ENCODE measurements around the gene UBAP2L. TPM values are rescaled to one million over a fixed set of nuclear protein-coding genes. Genes with fewer than 3 reads are reported as not detected.

Gene UBAP2L
- total and polyA plus RNA-seq, 9 of the 15 experiments (the other 6 are each of a cell fraction or from before 2014, with no cell fraction given), result 75.0 to 245 (median 119) TPM

DNA sequence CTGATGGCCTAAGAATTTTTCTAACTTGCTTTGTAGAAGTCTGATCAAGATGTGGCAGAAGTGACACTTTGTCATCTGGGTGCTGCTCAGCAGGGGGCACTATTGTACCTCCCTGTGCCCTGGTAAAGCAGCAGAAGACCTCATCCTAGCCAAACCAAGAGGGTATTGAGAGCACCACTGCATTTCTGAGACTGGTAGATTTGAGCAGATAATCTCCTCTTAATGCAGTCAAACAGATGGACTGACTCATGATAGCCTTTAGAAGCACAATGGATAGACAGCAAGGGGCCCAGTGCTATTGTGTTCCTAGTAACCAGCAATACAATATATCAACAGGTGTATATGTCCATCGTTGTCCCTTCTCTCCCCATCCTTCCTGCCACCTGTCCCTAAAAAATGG, 34.6 kb upstream of the UBAP2L start (continued):
- TF ChIP-seq TEAD4 (IDR thresholded peaks at IDR 0.05; ENCODE audit: low read length), result peak; percentile 6; the same call in 1 of the 2 replicates
- TF ChIP-seq TEAD4 (CRISPR knock-in tag; IDR thresholded peaks at IDR 0.05; ENCODE audit: borderline replicate concordance), result no peak
- TF ChIP-seq IRF2 (CRISPR knock-in tag; IDR thresholded peaks at IDR 0.05), result no peak
- TF ChIP-seq MEIS2 (IDR thresholded peaks at IDR 0.05; ENCODE audit: partially characterized antibody), result peak; percentile 44
- no peak for TF ChIP-seq NFE2 (IDR thresholded peaks at IDR 0.05; ENCODE audit: low read depth)
- TF ChIP-seq, protein P1, sequence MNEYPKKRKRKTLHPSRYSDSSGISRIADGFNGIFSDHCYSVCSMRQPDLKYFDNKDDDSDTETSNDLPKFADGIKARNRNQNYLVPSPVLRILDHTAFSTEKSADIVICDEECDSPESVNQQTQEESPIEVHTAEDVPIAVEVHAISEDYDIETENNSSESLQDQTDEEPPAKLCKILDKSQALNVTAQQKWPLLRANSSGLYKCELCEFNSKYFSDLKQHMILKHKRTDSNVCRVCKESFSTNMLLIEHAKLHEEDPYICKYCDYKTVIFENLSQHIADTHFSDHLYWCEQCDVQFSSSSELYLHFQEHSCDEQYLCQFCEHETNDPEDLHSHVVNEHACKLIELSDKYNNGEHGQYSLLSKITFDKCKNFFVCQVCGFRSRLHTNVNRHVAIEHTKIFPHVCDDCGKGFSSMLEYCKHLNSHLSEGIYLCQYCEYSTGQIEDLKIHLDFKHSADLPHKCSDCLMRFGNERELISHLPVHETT (CRISPR knock-in tag; conservative IDR thresholded peaks at IDR 0.05 in 1 of 2, IDR thresholded peaks at IDR 0.05 in 1 of 2), result no peak
- TF ChIP-seq, protein P2, sequence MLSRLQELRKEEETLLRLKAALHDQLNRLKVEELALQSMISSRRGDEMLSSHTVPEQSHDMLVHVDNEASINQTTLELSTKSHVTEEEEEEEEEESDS (CRISPR knock-in tag; IDR thresholded peaks at IDR 0.05), result no peak
- TF ChIP-seq SUPT5H (IDR thresholded peaks at IDR 0.05), result no peak
- TF ChIP-seq, protein P3, sequence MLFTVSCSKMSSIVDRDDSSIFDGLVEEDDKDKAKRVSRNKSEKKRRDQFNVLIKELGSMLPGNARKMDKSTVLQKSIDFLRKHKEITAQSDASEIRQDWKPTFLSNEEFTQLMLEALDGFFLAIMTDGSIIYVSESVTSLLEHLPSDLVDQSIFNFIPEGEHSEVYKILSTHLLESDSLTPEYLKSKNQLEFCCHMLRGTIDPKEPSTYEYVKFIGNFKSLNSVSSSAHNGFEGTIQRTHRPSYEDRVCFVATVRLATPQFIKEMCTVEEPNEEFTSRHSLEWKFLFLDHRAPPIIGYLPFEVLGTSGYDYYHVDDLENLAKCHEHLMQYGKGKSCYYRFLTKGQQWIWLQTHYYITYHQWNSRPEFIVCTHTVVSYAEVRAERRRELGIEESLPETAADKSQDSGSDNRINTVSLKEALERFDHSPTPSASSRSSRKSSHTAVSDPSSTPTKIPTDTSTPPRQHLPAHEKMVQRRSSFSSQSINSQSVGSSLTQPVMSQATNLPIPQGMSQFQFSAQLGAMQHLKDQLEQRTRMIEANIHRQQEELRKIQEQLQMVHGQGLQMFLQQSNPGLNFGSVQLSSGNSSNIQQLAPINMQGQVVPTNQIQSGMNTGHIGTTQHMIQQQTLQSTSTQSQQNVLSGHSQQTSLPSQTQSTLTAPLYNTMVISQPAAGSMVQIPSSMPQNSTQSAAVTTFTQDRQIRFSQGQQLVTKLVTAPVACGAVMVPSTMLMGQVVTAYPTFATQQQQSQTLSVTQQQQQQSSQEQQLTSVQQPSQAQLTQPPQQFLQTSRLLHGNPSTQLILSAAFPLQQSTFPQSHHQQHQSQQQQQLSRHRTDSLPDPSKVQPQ (CRISPR knock-in tag; IDR thresholded peaks at IDR 0.05; ENCODE audit: borderline replicate concordance), result no peak
- no peak for TF ChIP-seq SETDB1 (IDR thresholded peaks at IDR 0.05; ENCODE audit: low read length)
- TF ChIP-seq BCOR (IDR thresholded peaks at IDR 0.05), result 0 out of 2 replicates have a peak, but pooled peaks have one; percentile 6
- TF ChIP-seq SRSF3 (IDR thresholded peaks at IDR 0.05; ENCODE audit: insufficient read depth, low read length), result no peak
- TF ChIP-seq HDAC3 (IDR thresholded peaks at IDR 0.05; ENCODE audit: borderline replicate concordance, partially characterized antibody), result no peak
- peak; percentile 79 for TF ChIP-seq BRD9 (IDR thresholded peaks at IDR 0.05; ENCODE audit: low read depth, partially characterized antibody)
- TF ChIP-seq ZNF224 (CRISPR knock-in tag; IDR thresholded peaks at IDR 0.05), result no peak
- TF ChIP-seq TBL1XR1 (IDR thresholded peaks at IDR 0.05; ENCODE audit: low read length in 2 of 2), result no peak
- no peak for TF ChIP-seq SRSF7 (optimal IDR thresholded peaks at IDR 0.05; ENCODE audit: low read depth, low read length)
- no peak for TF ChIP-seq POU5F1 (IDR thresholded peaks at IDR 0.05; ENCODE audit: borderline replicate concordance, low read depth, low read length, partially characterized antibody)
- TF ChIP-seq, protein P4, sequence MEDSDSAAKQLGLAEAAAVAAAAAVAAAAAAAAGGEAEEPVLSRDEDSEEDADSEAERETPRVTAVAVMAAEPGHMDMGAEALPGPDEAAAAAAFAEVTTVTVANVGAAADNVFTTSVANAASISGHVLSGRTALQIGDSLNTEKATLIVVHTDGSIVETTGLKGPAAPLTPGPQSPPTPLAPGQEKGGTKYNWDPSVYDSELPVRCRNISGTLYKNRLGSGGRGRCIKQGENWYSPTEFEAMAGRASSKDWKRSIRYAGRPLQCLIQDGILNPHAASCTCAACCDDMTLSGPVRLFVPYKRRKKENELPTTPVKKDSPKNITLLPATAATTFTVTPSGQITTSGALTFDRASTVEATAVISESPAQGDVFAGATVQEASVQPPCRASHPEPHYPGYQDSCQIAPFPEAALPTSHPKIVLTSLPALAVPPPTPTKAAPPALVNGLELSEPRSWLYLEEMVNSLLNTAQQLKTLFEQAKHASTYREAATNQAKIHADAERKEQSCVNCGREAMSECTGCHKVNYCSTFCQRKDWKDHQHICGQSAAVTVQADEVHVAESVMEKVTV (CRISPR knock-in tag; IDR thresholded peaks at IDR 0.05), result peak; percentile 52; the same call in 1 of the 2 replicates
- no peak for TF ChIP-seq ZNF699 (CRISPR knock-in tag; IDR thresholded peaks at IDR 0.05; ENCODE audit: insufficient replicate concordance)
- TF ChIP-seq ZNF316 (IDR thresholded peaks at IDR 0.05), result no peak
- TF ChIP-seq, protein P5, sequence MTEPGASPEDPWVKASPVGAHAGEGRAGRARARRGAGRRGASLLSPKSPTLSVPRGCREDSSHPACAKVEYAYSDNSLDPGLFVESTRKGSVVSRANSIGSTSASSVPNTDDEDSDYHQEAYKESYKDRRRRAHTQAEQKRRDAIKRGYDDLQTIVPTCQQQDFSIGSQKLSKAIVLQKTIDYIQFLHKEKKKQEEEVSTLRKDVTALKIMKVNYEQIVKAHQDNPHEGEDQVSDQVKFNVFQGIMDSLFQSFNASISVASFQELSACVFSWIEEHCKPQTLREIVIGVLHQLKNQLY (CRISPR knock-in tag; conservative IDR thresholded peaks at IDR 0.05), result no peak
- no peak for TF ChIP-seq HDAC8 (tag; IDR thresholded peaks at IDR 0.05)
- TF ChIP-seq RFX5 (IDR thresholded peaks at IDR 0.05; ENCODE audit: low read depth, low read length), result no peak
